AG04449 (cell line): ENCODE measurements around the gene ACE.

Experiments used
- CTCF ChIA-PET: fragments of 350-600 bp; formaldehyde crosslinking; extraction: SDS; loops from one replicate; lab custom pipeline; 2021; ENCODE audit warnings: antibody characterized with exemption; lab: Yijun Ruan, JAX
- POLR2A ChIA-PET: fragments of 400-600, 350-600 bp; formaldehyde crosslinking; extraction: SDS; loops from one replicate; lab custom pipeline; 2020; ENCODE audit warnings: antibody characterized with exemption, inconsistent platforms; lab: Yijun Ruan, JAX
- DNase-seq: peaks from one replicate; pipeline ENCODE4 v3.0.0-alpha.2; 2010; ENCODE audit warnings: low read depth, low spot score
- H3K4me3 ChIP-seq: 2 replicates; pipeline ENCODE4 v1.5.1; 2011; ENCODE audit warnings: low read depth, mild to moderate bottlenecking, control low read depth, low read length
- CTCF ChIP-seq: IDR thresholded peaks from one replicate; pipeline ENCODE4 v1.5.1; 2011; ENCODE audit warnings: mild to moderate bottlenecking, moderate library complexity, low read length, control low read depth, inconsistent platforms; ENCODE audit not compliant: insufficient read depth; ENCODE audit errors: missing control alignments

ACE gene

GRCh38 chr17:63479495-63480184 lies 2.8 kb downstream of the ACE start:
- H3K4me3 ChIP-seq, result no peak overlapping the region
- ChIA-PET POLR2A (interaction anchor here (1.0 kb wide), 2 partner anchors 19 to 54 kb away, joined by 3 read pairs; no protein-coding TSS in a partner anchor), CTCF (interaction anchor here (0.6 to 7.8 kb wide), 32 partner anchors 8 to 398 kb away, joined by 3 to 251 read pairs (median 5); no protein-coding TSS in a partner anchor)
- no peak for TF ChIP-seq CTCF
- DNase-seq, result no peak

GRCh38 chr17:63480192-63480784 lies 3.4 kb downstream of the ACE start:
- DNase-seq, result no peak
- H3K4me3 ChIP-seq, result no peak overlapping the region
- ChIA-PET CTCF (interaction anchor here (0.6 to 7.8 kb wide), 14 partner anchors 11 to 135 kb away, joined by 3 to 251 read pairs (median 13); no protein-coding TSS in a partner anchor), POLR2A (interaction anchor here (1.0 kb wide), 1 partner anchor 54 kb away, joined by 3 read pairs; no protein-coding TSS in a partner anchor)
- TF ChIP-seq CTCF, result no peak

GRCh38 chr17:63480826-63481487 lies 4.1 kb downstream of the ACE start:
- CTCF ChIA-PET, result interaction anchor here (0.8 to 7.8 kb wide), 12 partner anchors 10 to 146 kb away, joined by 3 to 251 read pairs (median 14); no protein-coding TSS in a partner anchor
- no peak for TF ChIP-seq CTCF
- no peak for DNase-seq
- POLR2A ChIA-PET, result no interaction called here
- no peak overlapping the region for H3K4me3 ChIP-seq

- POLR2A ChIA-PET, result no interaction called here
- H3K4me3 ChIP-seq, result no peak overlapping the region
- DNase-seq, result no peak
- TF ChIP-seq CTCF, result no peak
- CTCF ChIA-PET, result interaction anchor here (0.7 to 7.8 kb wide), 8 partner anchors 9 to 146 kb away, joined by 3 to 251 read pairs (median 19); no protein-coding TSS in a partner anchor
Observed at GRCh38 chr17:63481488-63481870, 4.6 kb downstream of the ACE start.

- TF ChIP-seq CTCF, result no peak
- ChIA-PET CTCF (interaction anchor here (1.1 to 7.8 kb wide), 3 partner anchors 49 to 130 kb away, joined by 4 to 251 read pairs (median 90); no protein-coding TSS in a partner anchor), POLR2A (no interaction called here)
- no peak overlapping the region for H3K4me3 ChIP-seq
- no peak for DNase-seq
Observed at GRCh38 chr17:63482509-63482908, 5.6 kb downstream of the ACE start.
